ENCODE data around the gene ATP8B2.
"Not testable (repeated sequence)": the region's sequence is repeated elsewhere in the genome, so short reads cannot be mapped to it uniquely, and the experiment has no call there.

The ATP8B2 gene

DNA sequence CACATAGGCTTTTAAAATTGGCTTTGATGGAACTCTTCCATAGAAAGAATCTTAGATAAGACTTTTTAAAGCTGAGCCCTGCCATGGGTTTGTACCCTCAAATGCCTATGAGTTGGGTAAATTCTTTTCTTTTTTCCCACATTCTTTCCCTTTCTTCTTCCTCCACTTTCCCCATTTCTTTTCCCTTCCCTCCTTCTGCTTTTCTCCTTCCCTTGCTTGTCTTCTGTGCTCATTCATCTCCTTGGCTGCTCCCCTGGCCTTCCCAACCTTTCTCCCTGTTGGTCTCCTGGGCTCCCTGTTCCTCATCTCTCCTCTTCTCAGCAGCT is 3.8 kb upstream of the ATP8B2 start:
- TF ChIP-seq PRDM1 (tag by site-specific recombination; IDR thresholded peaks at IDR 0.05): peak; percentile 81
- POLR2A ChIA-PET; H3K4me3 ChIP-seq (ENCODE audit: low read depth, low read length); H3K9me3 ChIP-seq (ENCODE audit: control insufficient read depth, insufficient read depth, low read depth, low read length); H3K27ac ChIP-seq (ENCODE audit: extremely low read depth, low read depth, low read length); H3K4me1 ChIP-seq (ENCODE audit: control insufficient read depth, insufficient read depth, low read length); H3K36me3 ChIP-seq (ENCODE audit: control insufficient read depth in 2 of 2, insufficient read depth in 1 of 2, low read length in 2 of 2): not testable (repeated sequence)
- CTCF ChIA-PET: interaction anchor here (0.6 to 0.7 kb wide), 3 partner anchors 13 to 439 kb away, joined by 3 to 5 read pairs (median 3); no protein-coding TSS in a partner anchor

- no peak for TF ChIP-seq ZNF777 (tag by site-specific recombination; IDR thresholded peaks at IDR 0.05; ENCODE audit: borderline replicate concordance)
- TF ChIP-seq ZNF785 (tag by site-specific recombination; IDR thresholded peaks at IDR 0.05): no peak
- no peak for TF ChIP-seq ZNF398 (tag by site-specific recombination; IDR thresholded peaks at IDR 0.05)
- no peak for TF ChIP-seq GFI1B (tag by site-specific recombination; IDR thresholded peaks at IDR 0.05)
- no peak for TF ChIP-seq ZNF157 (tag by site-specific recombination; IDR thresholded peaks at IDR 0.05)
- TF ChIP-seq, protein P1, sequence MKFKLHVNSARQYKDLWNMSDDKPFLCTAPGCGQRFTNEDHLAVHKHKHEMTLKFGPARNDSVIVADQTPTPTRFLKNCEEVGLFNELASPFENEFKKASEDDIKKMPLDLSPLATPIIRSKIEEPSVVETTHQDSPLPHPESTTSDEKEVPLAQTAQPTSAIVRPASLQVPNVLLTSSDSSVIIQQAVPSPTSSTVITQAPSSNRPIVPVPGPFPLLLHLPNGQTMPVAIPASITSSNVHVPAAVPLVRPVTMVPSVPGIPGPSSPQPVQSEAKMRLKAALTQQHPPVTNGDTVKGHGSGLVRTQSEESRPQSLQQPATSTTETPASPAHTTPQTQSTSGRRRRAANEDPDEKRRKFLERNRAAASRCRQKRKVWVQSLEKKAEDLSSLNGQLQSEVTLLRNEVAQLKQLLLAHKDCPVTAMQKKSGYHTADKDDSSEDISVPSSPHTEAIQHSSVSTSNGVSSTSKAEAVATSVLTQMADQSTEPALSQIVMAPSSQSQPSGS (tag by site-specific recombination; IDR thresholded peaks at IDR 0.05; ENCODE audit: low read depth): no peak
- no peak for TF ChIP-seq GLI4 (tag by site-specific recombination; IDR thresholded peaks at IDR 0.05)
- TF ChIP-seq ZNF660 (tag by site-specific recombination; IDR thresholded peaks at IDR 0.05): no peak
- TF ChIP-seq ZNF701 (tag by site-specific recombination; IDR thresholded peaks at IDR 0.05): no peak
- no peak for TF ChIP-seq RBAK (tag by site-specific recombination; IDR thresholded peaks at IDR 0.05)
- TF ChIP-seq ZNF501 (tag by site-specific recombination; IDR thresholded peaks at IDR 0.05): no peak
- TF ChIP-seq, protein P2, sequence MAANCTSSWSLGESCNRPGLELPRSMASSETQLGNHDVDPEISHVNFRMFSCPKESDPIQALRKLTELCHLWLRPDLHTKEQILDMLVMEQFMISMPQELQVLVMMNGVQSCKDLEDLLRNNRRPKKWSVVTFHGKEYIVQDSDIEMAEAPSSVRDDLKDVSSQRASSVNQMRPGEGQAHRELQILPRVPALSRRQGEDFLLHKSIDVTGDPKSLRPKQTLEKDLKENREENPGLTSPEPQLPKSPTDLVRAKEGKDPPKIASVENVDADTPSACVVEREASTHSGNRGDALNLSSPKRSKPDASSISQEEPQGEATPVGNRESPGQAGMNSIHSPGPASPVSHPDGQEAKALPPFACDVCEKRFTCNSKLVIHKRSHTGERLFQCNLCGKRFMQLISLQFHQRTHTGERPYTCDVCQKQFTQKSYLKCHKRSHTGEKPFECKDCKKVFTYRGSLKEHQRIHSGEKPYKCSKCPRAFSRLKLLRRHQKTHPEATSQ (tag by site-specific recombination; IDR thresholded peaks at IDR 0.05): no peak
- no peak for TF ChIP-seq ZNF248 (tag by site-specific recombination; IDR thresholded peaks at IDR 0.05)
- Histone ChIP-seq H3K9me3 (ENCODE audit: control insufficient read depth, insufficient read depth, low read depth, low read length) (no peaks in the 10 kb centered on the region), H3K36me3 (ENCODE audit: control insufficient read depth in 2 of 2, insufficient read depth in 1 of 2, low read length in 2 of 2) (peaks cover 0 to 5% of the 10 kb centered on the region in 2 experiments; a peak in 1 of 3 replicates), H3K4me3 (ENCODE audit: low read depth, low read length) (no peak overlapping the region), H3K27ac (ENCODE audit: extremely low read depth, low read depth, low read length) (no peak overlapping the region), H3K4me1 (ENCODE audit: control insufficient read depth, insufficient read depth, low read length) (peaks cover 6% of the 10 kb centered on the region)
- ChIA-PET CTCF (interaction anchor here (0.6 to 1.8 kb wide), 9 partner anchors 9 to 156 kb away, joined by 3 to 10 read pairs (median 3); no protein-coding TSS in a partner anchor), POLR2A (no interaction called here)
These were observed 1.8 kb upstream of the ATP8B2 start for GRCh38 chr1:154323493-154323892.

GRCh38 chr1:154324241-154324640 is 1.1 kb upstream of the ATP8B2 start:
- no peak overlapping the region for H3K27ac ChIP-seq (ENCODE audit: extremely low read depth, low read depth, low read length)
- no peaks in the 10 kb centered on the region for H3K9me3 ChIP-seq (ENCODE audit: control insufficient read depth, insufficient read depth, low read depth, low read length)
- H3K36me3 ChIP-seq (ENCODE audit: control insufficient read depth in 2 of 2, insufficient read depth in 1 of 2, low read length in 2 of 2): peaks cover 0 to 8% of the 10 kb centered on the region in 2 experiments; a peak in 1 of 3 replicates
- no peak for TF ChIP-seq OVOL3 (tag by site-specific recombination; IDR thresholded peaks at IDR 0.05)
- TF ChIP-seq KLF16 (tag by site-specific recombination; IDR thresholded peaks at IDR 0.05): no peak
- TF ChIP-seq, protein P3, sequence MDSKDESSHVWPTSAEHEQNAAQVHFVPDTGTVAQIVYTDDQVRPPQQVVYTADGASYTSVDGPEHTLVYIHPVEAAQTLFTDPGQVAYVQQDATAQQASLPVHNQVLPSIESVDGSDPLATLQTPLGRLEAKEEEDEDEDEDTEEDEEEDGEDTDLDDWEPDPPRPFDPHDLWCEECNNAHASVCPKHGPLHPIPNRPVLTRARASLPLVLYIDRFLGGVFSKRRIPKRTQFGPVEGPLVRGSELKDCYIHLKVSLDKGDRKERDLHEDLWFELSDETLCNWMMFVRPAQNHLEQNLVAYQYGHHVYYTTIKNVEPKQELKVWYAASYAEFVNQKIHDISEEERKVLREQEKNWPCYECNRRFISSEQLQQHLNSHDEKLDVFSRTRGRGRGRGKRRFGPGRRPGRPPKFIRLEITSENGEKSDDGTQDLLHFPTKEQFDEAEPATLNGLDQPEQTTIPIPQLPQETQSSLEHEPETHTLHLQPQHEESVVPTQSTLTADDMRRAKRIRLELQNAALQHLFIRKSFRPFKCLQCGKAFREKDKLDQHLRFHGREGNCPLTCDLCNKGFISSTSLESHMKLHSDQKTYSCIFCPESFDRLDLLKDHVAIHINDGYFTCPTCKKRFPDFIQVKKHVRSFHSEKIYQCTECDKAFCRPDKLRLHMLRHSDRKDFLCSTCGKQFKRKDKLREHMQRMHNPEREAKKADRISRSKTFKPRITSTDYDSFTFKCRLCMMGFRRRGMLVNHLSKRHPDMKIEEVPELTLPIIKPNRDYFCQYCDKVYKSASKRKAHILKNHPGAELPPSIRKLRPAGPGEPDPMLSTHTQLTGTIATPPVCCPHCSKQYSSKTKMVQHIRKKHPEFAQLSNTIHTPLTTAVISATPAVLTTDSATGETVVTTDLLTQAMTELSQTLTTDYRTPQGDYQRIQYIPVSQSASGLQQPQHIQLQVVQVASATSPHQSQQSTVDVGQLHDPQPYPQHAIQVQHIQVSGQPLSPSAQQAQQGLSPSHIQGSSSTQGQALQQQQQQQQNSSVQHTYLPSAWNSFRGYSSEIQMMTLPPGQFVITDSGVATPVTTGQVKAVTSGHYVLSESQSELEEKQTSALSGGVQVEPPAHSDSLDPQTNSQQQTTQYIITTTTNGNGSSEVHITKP (tag by site-specific recombination; IDR thresholded peaks at IDR 0.05): no peak
- ChIA-PET CTCF (interaction anchor here (0.6 to 4.6 kb wide), 9 partner anchors 10 to 420 kb away, joined by 3 to 68 read pairs (median 3); no protein-coding TSS in a partner anchor), POLR2A (no interaction called here)
- H3K4me1 ChIP-seq (ENCODE audit: control insufficient read depth, insufficient read depth, low read length): peaks cover 10% of the 10 kb centered on the region
- no peak overlapping the region for H3K4me3 ChIP-seq (ENCODE audit: low read depth, low read length)

Measured in HEK293 (cell line).